ENCODE measurements around the gene FAT1.

GRCh38 chr4:186642530-186642929 is 81.1 kb downstream of the FAT1 start:
- TF ChIP-seq CTCF (IDR thresholded peaks at IDR 0.05) (no peak), POLR2AphosphoS5 (IDR thresholded peaks at IDR 0.05) (no peak), POLR2A (IDR thresholded peaks at IDR 0.05) (no peak)
